H1 (cell line): ENCODE data around the gene TMEM79. TPM values are rescaled to one million over a fixed set of nuclear protein-coding genes. Genes with fewer than 3 reads are reported as not detected.

Experiments
- CTCF ChIA-PET: fragments of 300-600 bp; sonication (Branson Sonifier 250); formaldehyde crosslinking; loops from one replicate; lab custom pipeline; 2021; ENCODE audit not compliant: partially characterized antibody; lab: Charles Lee
- POLR2A ChIA-PET: fragments of 300-600 bp; sonication (Branson Sonifier 250); formaldehyde crosslinking; loops from one replicate; lab custom pipeline; 2021; ENCODE audit warnings: inconsistent platforms; ENCODE audit not compliant: partially characterized antibody; lab: Charles Lee
- DNase-seq, 2 experiments: peaks; one replicate each; pipeline versions ENCODE4 v3.0.0 to v3.0.0-alpha.2; 2010 to 2022; ENCODE audit warnings: low spot score in 2 of 2, low read depth in 1 of 2, mixed read lengths in 1 of 2
- FAIRE-seq: peaks from 2 replicates; lab custom pipeline; 2011; peaks lifted over from hg19 to GRCh38; lab: Jason Lieb, UNC
- H2AFZ ChIP-seq: 2 replicates; pipeline ENCODE4 v1.8.1; 2012; ENCODE audit warnings: low read length, inconsistent platforms
- H2AK5ac ChIP-seq: 2 replicates; pipeline ENCODE4 v1.6.1; 2013; ENCODE audit warnings: low read depth, low read length
- H2BK120ac ChIP-seq: replicated peaks from 2 replicates; pipeline ENCODE3; 2013; ENCODE audit warnings: low read depth, low read length, inconsistent platforms
- H2BK12ac ChIP-seq: 2 replicates; pipeline ENCODE4 v1.6.1; 2013; ENCODE audit warnings: low read depth, low read length
- H2BK15ac ChIP-seq: 2 replicates; pipeline ENCODE4 v1.6.1; 2013; ENCODE audit warnings: low read length
- H2BK20ac ChIP-seq: 2 replicates; pipeline ENCODE4 v1.6.1; 2013; ENCODE audit warnings: low read length
- H2BK5ac ChIP-seq: 2 replicates; pipeline ENCODE4 v1.6.1; 2013; ENCODE audit warnings: low read depth, low read length
- H3K14ac ChIP-seq: 2 replicates; pipeline ENCODE4 v1.6.1; 2013; ENCODE audit warnings: inconsistent platforms; ENCODE audit not compliant: insufficient read length
- H3K18ac ChIP-seq: 2 replicates; pipeline ENCODE4 v1.6.1; 2013; ENCODE audit warnings: low read length; ENCODE audit errors: extremely low read depth
- H3K23ac ChIP-seq: 2 replicates; pipeline ENCODE4 v1.6.1; 2013; ENCODE audit warnings: inconsistent platforms; ENCODE audit not compliant: insufficient read length
- H3K23me2 ChIP-seq: 2 replicates; pipeline ENCODE4 v1.6.1; 2013; ENCODE audit warnings: low read depth, low read length
- H3K27ac ChIP-seq: 2 replicates; pipeline ENCODE4 v1.6.1; 2011; ENCODE audit warnings: low read depth, low read length, inconsistent platforms
- H3K27me3 ChIP-seq, 4 experiments: replicated peaks in 1 of 4; 1 replicate in 1 of 4; 2 replicates in 3 of 4; pipeline versions ENCODE4 v1.6.1 to v1.8.1; 2011 to 2013; ENCODE audit warnings: low read length in 3 of 4, mild to moderate bottlenecking in 3 of 4, inconsistent platforms in 2 of 4, mixed read lengths in 2 of 4, moderate library complexity in 1 of 4; ENCODE audit not compliant: control insufficient read depth in 3 of 4, insufficient read depth in 3 of 4; ENCODE audit errors: extremely low read depth in 1 of 4
- H3K36me3 ChIP-seq, 4 experiments: 2 replicates each; pipeline versions ENCODE4 v1.6.1 to v1.8.1; 2011 to 2013; ENCODE audit warnings: mild to moderate bottlenecking in 4 of 4, low read length in 3 of 4, moderate library complexity in 2 of 4, control low read depth in 1 of 4, inconsistent platforms in 1 of 4; ENCODE audit not compliant: insufficient read depth in 4 of 4, control insufficient read depth in 2 of 4
- H3K4ac ChIP-seq: replicated peaks from 2 replicates; pipeline ENCODE3; 2013; ENCODE audit warnings: low read length, low read depth, mixed read lengths, inconsistent platforms; ENCODE audit not compliant: insufficient read length
- H3K4me1 ChIP-seq, 4 experiments: replicated peaks in 1 of 4; 1 replicate in 1 of 4; 2 replicates in 3 of 4; pipeline versions ENCODE4 v1.6.1 to v1.8.1; 2011 to 2013; ENCODE audit warnings: low read length in 3 of 4, inconsistent platforms in 2 of 4, mixed read lengths in 1 of 4; ENCODE audit not compliant: insufficient read depth in 4 of 4, control insufficient read depth in 3 of 4
- H3K4me2 ChIP-seq, 2 experiments: 2 replicates each; pipeline versions ENCODE4 v1.6.1 to v1.8.1; 2011 to 2013; ENCODE audit warnings: low read depth in 2 of 2, low read length in 2 of 2, control low read depth in 1 of 2, inconsistent platforms in 1 of 2, mild to moderate bottlenecking in 1 of 2; ENCODE audit not compliant: insufficient read depth in 1 of 2
- H3K4me3 ChIP-seq, 4 experiments: fragments of 200-600, 300-600 bp in 1 of 4; sonication (generic), shearing (Covaris generic), sonication (Bioruptor Twin) in 1 of 4; 2 replicates each; pipeline versions ENCODE4 v1.5.1 to v1.8.1; 2011 to 2016; ENCODE audit warnings: low read length in 4 of 4, low read depth in 3 of 4, control low read depth in 2 of 4, inconsistent platforms in 2 of 4, mild to moderate bottlenecking in 2 of 4, mixed read lengths in 1 of 4, moderate library complexity in 1 of 4; ENCODE audit not compliant: insufficient read depth in 2 of 4; ENCODE audit errors: extremely low read depth in 1 of 4
- H3K56ac ChIP-seq: replicated peaks from 2 replicates; pipeline ENCODE3; 2013; ENCODE audit warnings: low read depth, mild to moderate bottlenecking, mixed read lengths, low read length, inconsistent platforms; ENCODE audit not compliant: insufficient read length
- H3K79me1 ChIP-seq: 2 replicates; pipeline ENCODE4 v1.6.1; 2013; ENCODE audit warnings: low read depth, low read length, control low read depth
- H3K79me2 ChIP-seq, 2 experiments: 2 replicates each; pipeline versions ENCODE4 v1.6.1 to v1.8.1; 2012 to 2013; ENCODE audit warnings: low read length in 2 of 2, mild to moderate bottlenecking in 2 of 2, inconsistent platforms in 1 of 2; ENCODE audit not compliant: insufficient read depth in 2 of 2, control insufficient read depth in 1 of 2
- H3K9ac ChIP-seq, 4 experiments: replicated peaks in 1 of 4; 1 replicate in 1 of 4; 2 replicates in 3 of 4; pipeline versions ENCODE4 v1.6.1 to v1.8.1; 2011 to 2013; ENCODE audit warnings: low read depth in 3 of 4, low read length in 3 of 4, control low read depth in 2 of 4, mild to moderate bottlenecking in 2 of 4, moderate library complexity in 2 of 4, inconsistent platforms in 1 of 4; ENCODE audit errors: extremely low read depth in 1 of 4
- H3K9me3 ChIP-seq, 2 experiments: 2 replicates each; pipeline versions ENCODE4 v1.6.1 to v1.8.1; 2012 to 2013; ENCODE audit warnings: mild to moderate bottlenecking in 2 of 2, moderate library complexity in 2 of 2, control low read depth in 1 of 2, inconsistent platforms in 1 of 2, low read depth in 1 of 2, low read length in 1 of 2, mixed read lengths in 1 of 2; ENCODE audit not compliant: insufficient read depth in 2 of 2
- H4K20me1 ChIP-seq, 2 experiments: replicated peaks in 1 of 2; 2 replicates each; pipeline versions ENCODE3 to v1.8.1; 2011 to 2013; ENCODE audit warnings: inconsistent platforms in 2 of 2, low read length in 2 of 2, mild to moderate bottlenecking in 1 of 2; ENCODE audit not compliant: insufficient read depth in 2 of 2, control insufficient read depth in 1 of 2
- H4K5ac ChIP-seq: 2 replicates; pipeline ENCODE4 v1.6.1; 2013; ENCODE audit warnings: low read length, low read depth, mixed read lengths, inconsistent platforms; ENCODE audit not compliant: insufficient read length
- H4K8ac ChIP-seq: 2 replicates; pipeline ENCODE4 v1.8.0; 2013; ENCODE audit warnings: mild to moderate bottlenecking, moderate library complexity, low read length, inconsistent platforms; ENCODE audit not compliant: insufficient read depth; ENCODE audit errors: extremely low read depth
- H4K91ac ChIP-seq: replicated peaks from 2 replicates; pipeline ENCODE3; 2013; ENCODE audit warnings: low read length, mixed read lengths, inconsistent platforms; ENCODE audit not compliant: insufficient read length
- EP300 ChIP-seq, 2 experiments: IDR thresholded peaks; 1 replicate in 1 of 2; 2 replicates in 1 of 2; pipeline ENCODE4 v1.6.1; 2011 to 2012; ENCODE audit warnings: low read depth in 2 of 2, low read length in 2 of 2, mild to moderate bottlenecking in 2 of 2, borderline replicate concordance in 1 of 2, inconsistent platforms in 1 of 2, moderate library complexity in 1 of 2
- HDAC6 ChIP-seq: IDR thresholded peaks from one replicate; pipeline ENCODE4 v1.7.1; 2012; ENCODE audit warnings: low read depth, mild to moderate bottlenecking, inconsistent platforms, low read length, moderate library complexity
- KDM4A ChIP-seq: IDR thresholded peaks from one replicate; pipeline ENCODE4 v1.7.1; 2012; ENCODE audit warnings: low read depth, mild to moderate bottlenecking, moderate library complexity, low read length, inconsistent platforms; ENCODE audit not compliant: severe bottlenecking
- TAF1 ChIP-seq: IDR thresholded peaks from 2 replicates; pipeline ENCODE4 v1.6.1; 2011; ENCODE audit warnings: mild to moderate bottlenecking, low read depth, low read length
- TEAD4 ChIP-seq: IDR thresholded peaks from 2 replicates; pipeline ENCODE4 v1.6.1; 2012; ENCODE audit warnings: low read depth, low read length, inconsistent platforms, mixed read lengths
- WGBS, 2 experiments: shearing (Covaris generic) in 1 of 2; methylation state at CpG; one replicate each; pipeline versions ENCODE4 v1.1.6 to v1.1.7; 2013 to 2015; ENCODE audit warnings: low lambda C conversion rate in 2 of 2, mixed read lengths in 2 of 2, inconsistent platforms in 1 of 2, low coverage in 1 of 2, missing lambda C conversion rate in 1 of 2; ENCODE audit not compliant: insufficient replicate concordance in 2 of 2, insufficient coverage in 1 of 2, insufficient read length in 1 of 2; ENCODE audit errors: extremely low coverage in 1 of 2, missing lambda C conversion rate in 1 of 2; 5-methylcytosine and 5-hydroxymethylcytosine counted together
- polyA plus RNA-seq, 7 experiments: library from polyadenylated mRNA; depleted of rRNA in 3 of 7; stranded (reverse) in 5 of 7; unstranded in 2 of 7; fragments of >200 nt in 5 of 7; fragments of 200-250 nt in 2 of 7; gene quantifications; 1 replicate in 5 of 7; 2 replicates in 1 of 7; 4 replicates in 1 of 7; pipeline versions ENCODE4 v1.2.1 to v1.2.3, GENCODE V29; 2011 to 2013; ENCODE audit warnings: missing spikeins in 2 of 7, mixed read lengths in 2 of 7
- total RNA-seq: library from RNA; stranded (reverse); fragmentation: NEBNext Ultra II Directional; extraction: Animal tissue kit (Norgen Biotek cat#: 25700); gene quantifications from 2 replicates; pipeline ENCODE4 v1.2.1, GENCODE V29; 2021
- TF ChIP-seq, protein P1 (sequence below): IDR thresholded peaks from 2 replicates; pipeline ENCODE4 v1.6.1; 2011; ENCODE audit warnings: low read depth, mild to moderate bottlenecking, low read length; ENCODE audit not compliant: insufficient read depth
- TF ChIP-seq, protein P2 (sequence below): IDR thresholded peaks from 2 replicates; pipeline ENCODE4 v1.6.1; 2011; ENCODE audit warnings: low read length, improper control_type of control experiment

The TMEM79 gene
- total and polyA plus RNA-seq, 2 of the 8 experiments (the other 6 are each of a cell fraction or from before 2014, with no cell fraction given), result 2.1 to 2.3 TPM

DNA sequence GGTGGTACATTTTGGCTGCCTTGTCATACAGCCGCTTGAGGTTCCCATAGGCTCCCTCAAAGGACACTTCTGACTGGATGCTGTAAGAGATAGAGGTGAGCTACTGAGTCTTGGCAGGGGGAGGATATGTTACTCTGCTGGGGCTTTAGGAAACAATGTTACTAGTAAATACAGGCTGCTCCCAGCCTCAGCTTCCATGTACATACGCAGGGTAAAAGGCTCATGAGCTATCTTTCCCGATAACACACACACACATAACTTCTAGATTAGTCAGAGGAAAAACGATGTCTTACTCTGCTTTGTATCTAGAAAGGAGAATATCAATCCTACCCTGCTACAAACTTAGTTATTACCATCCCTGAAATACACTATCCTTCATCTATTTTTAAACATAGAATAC is 15.8 kb upstream of the TMEM79 start:
- DNase-seq (no peak), FAIRE-seq (no peak)
- Histone ChIP-seq H3K79me1 (no peaks in the 10 kb centered on the region), H3K27me3 (no peaks in the 10 kb centered on the region), H3K4ac (no peak overlapping the region), H2BK15ac (no peak overlapping the region), H3K18ac (no peak overlapping the region), H2BK20ac (no peak overlapping the region), H4K8ac (no peak overlapping the region), H2BK5ac (no peak overlapping the region), H4K5ac (no peak overlapping the region), H3K4me3 (no peak overlapping the region), H2BK12ac (no peak overlapping the region), H2AK5ac (no peak overlapping the region), H3K79me2 (no peaks in the 10 kb centered on the region), H2BK120ac (no peak overlapping the region), H3K4me2 (no peak overlapping the region), H2AFZ (no peak overlapping the region), H3K23me2 (no peaks in the 10 kb centered on the region), H4K20me1 (peaks cover 2 to 3% of the 10 kb centered on the region in 2 experiments), H3K4me1 (no peaks in the 10 kb centered on the region), H4K91ac (no peak overlapping the region), H3K14ac (no peak overlapping the region), H3K56ac (no peak overlapping the region), H3K9me3 (peaks cover 0 to 2% of the 10 kb centered on the region in 2 experiments; a peak in 1 of 4 replicates), H3K27ac (no peak overlapping the region), H3K36me3 (peaks cover 42 to 84% (median 73%) of the 10 kb centered on the region in 4 experiments), H3K23ac (no peak overlapping the region), H3K9ac (no peak overlapping the region)
- POLR2A ChIA-PET, result interaction anchor here (1.1 to 1.5 kb wide), 4 partner anchors 8 to 130 kb away, joined by 3 to 5 read pairs (median 3); no protein-coding TSS in a partner anchor
- no peak for TF ChIP-seq TEAD4
- no peak for TF ChIP-seq KDM4A
- TF ChIP-seq HDAC6, result no peak
- no peak for TF ChIP-seq TAF1
- TF ChIP-seq EP300 (IDR thresholded peaks at IDR 0.05; ENCODE audit: borderline replicate concordance in 1 of 2, low read depth in 2 of 2, low read length in 2 of 2), result no peak
- TF ChIP-seq, protein P1, sequence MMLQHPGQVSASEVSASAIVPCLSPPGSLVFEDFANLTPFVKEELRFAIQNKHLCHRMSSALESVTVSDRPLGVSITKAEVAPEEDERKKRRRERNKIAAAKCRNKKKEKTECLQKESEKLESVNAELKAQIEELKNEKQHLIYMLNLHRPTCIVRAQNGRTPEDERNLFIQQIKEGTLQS, result no peak
- TF ChIP-seq, protein P2, sequence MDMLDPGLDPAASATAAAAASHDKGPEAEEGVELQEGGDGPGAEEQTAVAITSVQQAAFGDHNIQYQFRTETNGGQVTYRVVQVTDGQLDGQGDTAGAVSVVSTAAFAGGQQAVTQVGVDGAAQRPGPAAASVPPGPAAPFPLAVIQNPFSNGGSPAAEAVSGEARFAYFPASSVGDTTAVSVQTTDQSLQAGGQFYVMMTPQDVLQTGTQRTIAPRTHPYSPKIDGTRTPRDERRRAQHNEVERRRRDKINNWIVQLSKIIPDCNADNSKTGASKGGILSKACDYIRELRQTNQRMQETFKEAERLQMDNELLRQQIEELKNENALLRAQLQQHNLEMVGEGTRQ, result no peak
- WGBS, 2 experiments, result 94% methylated on average over 4 of the region's 4 CpGs; no CpG with 5 or more reads in 1 of the 2 experiments
- CTCF ChIA-PET, result interaction anchor here (0.9 to 1.2 kb wide), 3 partner anchors 18 to 139 kb away, joined by 3 read pairs; no protein-coding TSS in a partner anchor
